Fibroblast of skin of left biceps (primary cell): ENCODE data around the gene PAPOLA.

Source experiments
- DNase-seq, 2 experiments: peaks; one replicate each; pipeline ENCODE4 v3.0.0-alpha.2; 2013; ENCODE audit warnings: low read depth in 2 of 2

The PAPOLA gene

GRCh38 chr14:96565811-96566210 is 63.6 kb downstream of the PAPOLA start:
- DNase-seq = no peak

GRCh38 chr14:96567289-96567899 is 65.2 kb downstream of the PAPOLA start:
- peak; percentile 5 to 21 for DNase-seq

- peak; percentile 33 to 37 for DNase-seq
Observed at GRCh38 chr14:96568621-96569020, 66.4 kb downstream of the PAPOLA start.

GRCh38 chr14:96571311-96571710 is 69.1 kb downstream of the PAPOLA start:
- DNase-seq = no peak

GRCh38 chr14:96573473-96574100 is 71.4 kb downstream of the PAPOLA start:
- DNase-seq = no peak

- DNase-seq = no peak
Observed at GRCh38 chr14:96574171-96574632, 72.0 kb downstream of the PAPOLA start.

GRCh38 chr14:96574633-96575632 is 72.8 kb downstream of the PAPOLA start:
- peak; percentile 34 to 43 for DNase-seq

GRCh38 chr14:96576359-96576758 is 74.2 kb downstream of the PAPOLA start:
- DNase-seq = no peak

GRCh38 chr14:96576937-96577336 is 74.8 kb downstream of the PAPOLA start:
- no peak for DNase-seq

GRCh38 chr14:96578619-96579018 is 76.4 kb downstream of the PAPOLA start:
- no peak for DNase-seq

GRCh38 chr14:96579358-96579757 is 77.2 kb downstream of the PAPOLA start:
- DNase-seq = no peak

GRCh38 chr14:96579855-96580254 is 77.7 kb downstream of the PAPOLA start:
- DNase-seq = no peak

GRCh38 chr14:96580566-96580965 is 78.4 kb downstream of the PAPOLA start:
- no peak for DNase-seq

- no peak for DNase-seq
Observed at GRCh38 chr14:96581026-96581425, 78.8 kb downstream of the PAPOLA start.

- no peak for DNase-seq
Observed at GRCh38 chr14:96581902-96582301, 79.7 kb downstream of the PAPOLA start.

- no peak for DNase-seq
Observed at GRCh38 chr14:96582411-96582961, 80.3 kb downstream of the PAPOLA start.

GRCh38 chr14:96582995-96583394 is 80.8 kb downstream of the PAPOLA start:
- no peak for DNase-seq

GRCh38 chr14:96583569-96584041 is 81.4 kb downstream of the PAPOLA start:
- no peak for DNase-seq

GRCh38 chr14:96584199-96584906 is 82.2 kb downstream of the PAPOLA start:
- DNase-seq = no peak

- no peak for DNase-seq
Observed at GRCh38 chr14:96584907-96585671, 82.9 kb downstream of the PAPOLA start.

- no peak for DNase-seq
Observed at GRCh38 chr14:96585672-96586013, 83.5 kb downstream of the PAPOLA start.
